LNCaP clone FGC (cell line): Measurements from ENCODE around the gene KRTAP3-1.

Experiments
- DNase-seq: peaks from one replicate; pipeline ENCODE4 v3.0.0-alpha.2; 2011; ENCODE audit warnings: low read depth
- H3K4me3 ChIP-seq: 2 replicates; pipeline ENCODE4 v1.5.1; 2011; ENCODE audit warnings: mild to moderate bottlenecking, low read depth, low read length, control low read depth
- TF ChIP-seq, protein P1 (sequence below): IDR thresholded peaks from 2 replicates; pipeline ENCODE4 v1.5.1; 2012; ENCODE audit warnings: mild to moderate bottlenecking; ENCODE audit not compliant: control insufficient read depth, insufficient read depth; ENCODE audit errors: extremely low read depth

The KRTAP3-1 gene

DNA sequence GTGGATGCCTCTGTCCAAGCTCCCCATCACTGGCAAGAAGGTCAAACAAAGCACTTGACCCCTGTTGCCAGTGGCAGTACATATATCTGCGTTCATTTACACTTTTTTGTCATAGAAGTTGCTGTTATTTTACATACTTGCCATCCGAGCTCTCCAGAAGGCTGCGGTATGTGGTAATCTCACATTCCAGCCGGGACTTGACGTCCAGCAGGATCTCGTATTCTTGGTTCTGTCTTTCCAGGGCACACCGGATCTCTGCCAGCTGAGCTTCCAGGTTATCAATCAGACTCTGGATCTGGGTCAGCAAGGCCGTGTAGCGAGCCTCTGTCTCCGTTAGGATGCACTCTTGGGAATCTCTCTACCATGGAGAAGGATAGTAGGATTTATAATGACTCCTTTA is 48.8 kb downstream of the KRTAP3-1 start:
- H3K4me3 ChIP-seq: no peak overlapping the region
- TF ChIP-seq, protein P1, sequence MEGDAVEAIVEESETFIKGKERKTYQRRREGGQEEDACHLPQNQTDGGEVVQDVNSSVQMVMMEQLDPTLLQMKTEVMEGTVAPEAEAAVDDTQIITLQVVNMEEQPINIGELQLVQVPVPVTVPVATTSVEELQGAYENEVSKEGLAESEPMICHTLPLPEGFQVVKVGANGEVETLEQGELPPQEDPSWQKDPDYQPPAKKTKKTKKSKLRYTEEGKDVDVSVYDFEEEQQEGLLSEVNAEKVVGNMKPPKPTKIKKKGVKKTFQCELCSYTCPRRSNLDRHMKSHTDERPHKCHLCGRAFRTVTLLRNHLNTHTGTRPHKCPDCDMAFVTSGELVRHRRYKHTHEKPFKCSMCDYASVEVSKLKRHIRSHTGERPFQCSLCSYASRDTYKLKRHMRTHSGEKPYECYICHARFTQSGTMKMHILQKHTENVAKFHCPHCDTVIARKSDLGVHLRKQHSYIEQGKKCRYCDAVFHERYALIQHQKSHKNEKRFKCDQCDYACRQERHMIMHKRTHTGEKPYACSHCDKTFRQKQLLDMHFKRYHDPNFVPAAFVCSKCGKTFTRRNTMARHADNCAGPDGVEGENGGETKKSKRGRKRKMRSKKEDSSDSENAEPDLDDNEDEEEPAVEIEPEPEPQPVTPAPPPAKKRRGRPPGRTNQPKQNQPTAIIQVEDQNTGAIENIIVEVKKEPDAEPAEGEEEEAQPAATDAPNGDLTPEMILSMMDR: no peak
- no peak for DNase-seq
